ENCODE measurements around the gene SEC16A.

The SEC16A gene

GRCh38 chr9:136403915-136404800, 78.7 kb downstream of the SEC16A start:
- no peak for DNase-seq
- TF ChIP-seq POLR2A (IDR thresholded peaks at IDR 0.05; ENCODE audit: low read length): no peak
- no peak for TF ChIP-seq GATA1 (IDR thresholded peaks at IDR 0.05; ENCODE audit: low read depth, low read length)

GRCh38 chr9:136403538-136403914, 79.3 kb downstream of the SEC16A start:
- TF ChIP-seq GATA1 (IDR thresholded peaks at IDR 0.05; ENCODE audit: low read depth, low read length) (no peak), POLR2A (IDR thresholded peaks at IDR 0.05; ENCODE audit: low read length) (no peak)
- DNase-seq: peak in 1 of 2 experiments; percentile 15

DNA sequence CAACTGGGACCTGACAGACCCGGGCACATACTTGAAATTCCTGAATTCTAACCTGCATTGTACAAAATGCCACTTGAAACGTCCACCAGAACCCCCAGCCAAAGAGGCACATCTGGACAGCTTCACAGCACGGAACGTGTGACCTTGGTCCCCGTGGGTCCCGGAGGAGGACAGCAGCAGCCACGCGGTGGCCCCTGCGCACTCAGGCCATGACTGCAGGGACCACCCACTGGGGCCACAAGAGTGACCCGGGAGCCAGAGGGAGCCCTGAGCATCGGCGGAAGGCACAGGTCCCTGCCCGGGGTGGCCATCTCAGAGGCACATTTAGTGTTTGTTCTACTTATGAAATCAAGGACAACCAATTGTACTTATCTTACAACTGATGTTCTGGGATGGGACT, 80.8 kb downstream of the SEC16A start:
- no peak for TF ChIP-seq GATA1 (IDR thresholded peaks at IDR 0.05; ENCODE audit: low read depth, low read length)
- TF ChIP-seq POLR2A (IDR thresholded peaks at IDR 0.05; ENCODE audit: low read length): no peak
- no peak for DNase-seq

GRCh38 chr9:136401173-136401922, 81.5 kb downstream of the SEC16A start:
- TF ChIP-seq GATA1 (IDR thresholded peaks at IDR 0.05; ENCODE audit: low read depth, low read length) (no peak), POLR2A (IDR thresholded peaks at IDR 0.05; ENCODE audit: low read length) (no peak)
- no peak for DNase-seq

DNA sequence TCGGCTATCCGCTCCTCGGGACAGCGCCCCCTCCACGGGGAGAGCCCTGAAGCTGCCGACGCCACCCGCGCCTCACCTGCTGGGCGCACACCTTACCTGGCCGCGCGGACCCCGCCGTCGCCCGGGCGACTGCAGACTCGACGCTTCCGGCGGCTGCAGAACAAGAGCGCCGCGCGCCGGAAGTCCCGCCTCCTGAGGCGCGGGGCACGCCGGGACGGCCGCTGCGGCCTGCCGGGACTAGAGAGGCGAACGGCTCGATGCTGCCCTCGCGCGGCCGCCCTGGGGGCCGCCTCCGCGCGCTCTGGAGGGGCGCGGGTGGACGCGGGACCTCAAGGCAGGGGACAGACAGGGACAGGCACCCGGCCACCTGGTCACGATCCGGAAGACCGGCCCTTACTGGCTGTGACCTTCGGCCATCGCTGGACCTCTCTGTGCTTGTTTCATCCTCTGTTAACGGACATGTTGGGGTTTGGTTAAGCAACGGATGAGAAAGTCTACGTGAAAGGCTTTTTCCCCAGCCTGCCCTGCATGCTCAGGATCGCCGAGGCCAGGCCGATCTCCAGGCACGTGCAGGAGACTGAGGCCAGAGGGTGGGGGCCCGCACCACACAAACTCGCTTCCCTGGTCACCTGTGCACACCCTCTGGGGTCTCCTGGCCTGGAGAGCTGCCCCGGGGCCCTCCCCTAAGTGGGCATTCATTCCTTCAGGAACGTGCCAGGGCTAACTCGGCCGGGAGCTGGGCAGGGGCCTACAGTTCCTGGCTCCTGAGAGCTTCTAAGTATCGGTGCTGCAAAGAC, 82.6 kb downstream of the SEC16A start, which contains the start of gene SNAPC4:
TSS of gene SNAPC4 (minus strand) at position 133 of the 797 bp plus-strand sequence. CDS start 1,742 bp downstream, outside the sequence.
- peak; percentile 91 to 95 for DNase-seq
- TF ChIP-seq POLR2A (IDR thresholded peaks at IDR 0.05; ENCODE audit: low read length) (peak; percentile 53), GATA1 (IDR thresholded peaks at IDR 0.05; ENCODE audit: low read depth, low read length) (no peak)

DNA sequence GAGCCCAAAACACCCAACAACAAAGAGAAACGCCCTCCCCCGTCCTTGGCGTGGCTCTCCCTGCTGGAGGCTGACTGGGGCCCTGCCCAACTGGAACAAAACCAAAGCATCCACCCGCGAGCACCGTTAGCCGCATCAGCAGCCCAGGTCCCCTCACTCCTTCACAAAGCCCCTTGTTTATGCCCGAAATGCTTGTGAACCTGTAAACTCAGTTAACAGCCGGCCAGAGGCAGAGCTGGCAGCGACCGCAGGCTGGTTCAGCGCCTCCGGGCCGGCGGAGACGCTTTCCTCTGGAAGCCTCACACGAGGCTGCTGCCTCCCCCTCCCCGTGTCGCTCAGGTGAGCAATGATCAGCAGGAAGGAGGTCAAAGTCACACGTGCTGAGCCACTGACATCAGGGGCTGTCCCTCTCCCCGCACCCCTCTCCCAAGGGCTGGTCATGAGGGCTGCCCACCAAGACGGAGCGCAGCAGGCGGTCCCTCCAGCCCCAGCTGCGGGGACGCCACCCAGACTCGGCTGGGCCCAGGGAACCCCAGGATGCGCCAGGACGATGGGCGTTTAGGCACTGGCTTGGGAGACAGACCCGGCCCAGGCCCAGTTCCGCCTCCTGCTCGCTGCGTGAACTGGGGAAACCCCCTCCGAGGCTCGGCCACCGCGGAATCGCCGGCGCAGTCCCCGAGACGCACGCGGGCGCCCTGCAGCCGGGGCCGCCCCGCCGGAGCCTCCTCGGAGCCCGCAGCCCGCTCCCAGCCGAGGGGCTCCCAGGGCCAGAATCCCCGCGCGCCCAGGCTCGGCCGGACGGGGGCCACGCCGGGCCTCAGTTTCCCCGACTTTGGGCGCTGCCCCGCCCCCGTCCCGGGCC, 83.4 kb downstream of the SEC16A start:
- DNase-seq: peak; percentile 49 to 60

GRCh38 chr9:136398286-136398685, 84.6 kb downstream of the SEC16A start:
- no peak for DNase-seq
- no peak for TF ChIP-seq POLR2A (IDR thresholded peaks at IDR 0.05; ENCODE audit: low read length)
- no peak for TF ChIP-seq GATA1 (IDR thresholded peaks at IDR 0.05; ENCODE audit: low read depth, low read length)

More for the DNA sequence above, 83.4 kb downstream of the SEC16A start:
- TF ChIP-seq GATA1 (IDR thresholded peaks at IDR 0.05; ENCODE audit: low read depth, low read length) (no peak), POLR2A (IDR thresholded peaks at IDR 0.05; ENCODE audit: low read length) (no peak)

DNA sequence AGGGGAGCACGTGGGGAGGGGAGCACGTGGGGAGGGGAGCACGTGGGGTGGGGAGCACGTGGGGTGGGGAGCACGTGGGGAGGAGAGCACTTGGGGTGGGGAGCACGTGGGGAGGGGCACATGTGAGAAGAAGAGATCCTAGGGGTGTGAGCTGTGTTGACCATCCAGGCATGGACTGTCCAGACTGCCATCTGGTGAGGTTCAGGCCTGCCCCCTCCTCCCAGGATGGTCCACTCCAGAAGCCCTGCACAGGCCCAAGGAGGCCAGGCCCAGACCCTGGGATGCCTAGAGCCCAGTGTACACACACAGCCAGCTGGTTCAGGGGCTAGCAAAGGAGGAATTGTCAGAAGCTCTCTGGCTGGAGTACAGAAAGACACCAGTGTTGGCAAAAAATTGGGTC, 85.2 kb downstream of the SEC16A start:
- no peak for TF ChIP-seq POLR2A (IDR thresholded peaks at IDR 0.05; ENCODE audit: low read length)
- no peak for TF ChIP-seq GATA1 (IDR thresholded peaks at IDR 0.05; ENCODE audit: low read depth, low read length)
- no peak for DNase-seq

GRCh38 chr9:136396219-136396515, 86.7 kb downstream of the SEC16A start:
- TF ChIP-seq POLR2A (IDR thresholded peaks at IDR 0.05; ENCODE audit: low read length) (no peak), GATA1 (IDR thresholded peaks at IDR 0.05; ENCODE audit: low read depth, low read length) (no peak)
- DNase-seq: no peak

DNA sequence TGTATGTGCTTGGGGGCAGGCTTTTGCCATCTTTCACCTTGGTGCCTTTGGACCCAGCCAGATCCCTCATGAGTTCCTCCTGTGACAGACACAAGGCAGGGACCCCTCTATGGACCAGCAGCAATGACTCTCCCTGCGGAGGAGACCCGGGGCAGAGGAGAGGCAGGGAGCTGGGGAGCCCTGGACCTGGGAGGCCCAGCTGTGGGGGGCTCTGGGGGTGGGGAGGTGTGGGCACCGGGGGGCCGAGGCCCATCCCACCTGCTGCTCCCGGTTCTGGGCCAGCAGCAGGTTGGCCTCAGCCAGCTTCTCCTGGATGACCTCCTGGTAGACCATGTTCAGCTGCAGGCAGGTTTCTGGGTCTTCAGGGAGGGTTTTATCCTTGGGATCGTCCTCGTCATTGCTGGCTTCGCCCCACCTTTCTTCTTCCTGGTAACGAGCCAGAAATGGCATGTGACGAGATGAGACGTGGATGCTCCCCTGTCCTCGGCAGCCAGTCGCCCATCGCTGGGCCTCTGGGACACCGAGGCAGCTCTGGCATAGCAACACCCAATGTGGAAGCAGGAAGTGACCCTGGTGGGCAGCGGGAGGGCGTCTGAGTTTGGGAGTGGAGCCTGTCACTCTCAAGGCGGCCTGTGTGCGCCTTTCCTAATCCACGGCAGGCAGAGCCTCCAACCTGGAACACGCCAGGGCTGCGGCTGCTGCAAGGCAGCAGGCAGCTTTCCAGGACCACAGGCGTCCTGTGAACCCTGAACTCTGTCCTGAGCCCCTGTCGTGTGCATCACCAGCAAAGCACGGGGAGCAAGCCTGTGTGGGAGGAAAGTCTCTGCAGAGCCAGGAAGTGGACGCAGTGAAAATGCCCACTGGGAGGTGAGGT, 87.3 kb downstream of the SEC16A start:
- TF ChIP-seq GATA1 (IDR thresholded peaks at IDR 0.05; ENCODE audit: low read depth, low read length): no peak
- no peak for TF ChIP-seq POLR2A (IDR thresholded peaks at IDR 0.05; ENCODE audit: low read length)
- DNase-seq: peak in 1 of 2 experiments; percentile 18

DNA sequence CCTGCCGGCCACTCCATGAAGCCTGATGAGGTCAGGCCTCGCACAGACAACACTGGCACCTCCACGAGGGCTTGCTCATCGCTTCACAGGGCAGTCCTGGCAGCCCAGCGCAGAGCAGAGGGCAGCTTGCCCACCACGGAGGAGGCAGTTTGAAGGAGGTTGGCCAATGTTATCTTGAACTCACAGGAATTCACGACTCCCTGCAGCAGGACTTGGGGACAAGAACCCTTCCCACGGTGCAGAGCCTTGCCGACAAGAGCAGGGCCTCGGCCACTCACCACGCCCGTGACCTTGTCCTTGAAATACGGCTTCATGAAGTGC, 87.9 kb downstream of the SEC16A start:
- no peak for DNase-seq
- TF ChIP-seq POLR2A (IDR thresholded peaks at IDR 0.05; ENCODE audit: low read length): no peak
- no peak for TF ChIP-seq GATA1 (IDR thresholded peaks at IDR 0.05; ENCODE audit: low read depth, low read length)

GRCh38 chr9:136394312-136395019, 88.4 kb downstream of the SEC16A start:
- DNase-seq: peak; percentile 45 to 48
- TF ChIP-seq POLR2A (IDR thresholded peaks at IDR 0.05; ENCODE audit: low read length) (no peak), GATA1 (IDR thresholded peaks at IDR 0.05; ENCODE audit: low read depth, low read length) (no peak)
